ENCODE data around the gene PEX11A.

PEX11A gene

GRCh38 chr15:89654847-89655805, 35.4 kb downstream of the PEX11A start, which contains the start of gene KIF7:
Gene KIF7, minus strand, starts transcription at chr15:89655467. Its CDS starts 2,537 bp downstream, at chr15:89652930.
- DNase-seq (ENCODE audit: low read depth): peak; percentile 65

GRCh38 chr15:89654301-89654761, 36.2 kb downstream of the PEX11A start:
- DNase-seq (ENCODE audit: low read depth): peak; percentile 86

- no peak for DNase-seq (ENCODE audit: low read depth)
Observed at GRCh38 chr15:89653578-89653977, 37.0 kb downstream of the PEX11A start.

- no peak for DNase-seq (ENCODE audit: low read depth)
Observed at GRCh38 chr15:89652666-89653065, 37.9 kb downstream of the PEX11A start.

- DNase-seq (ENCODE audit: low read depth): no peak
Observed at GRCh38 chr15:89652131-89652530, 38.4 kb downstream of the PEX11A start.

GRCh38 chr15:89649716-89650115, 40.8 kb downstream of the PEX11A start:
- no peak for DNase-seq (ENCODE audit: low read depth)

- DNase-seq (ENCODE audit: low read depth): no peak
Observed at GRCh38 chr15:89649013-89649625, 41.4 kb downstream of the PEX11A start.

- DNase-seq (ENCODE audit: low read depth): no peak
Observed at GRCh38 chr15:89648106-89649012, 42.2 kb downstream of the PEX11A start.

GRCh38 chr15:89647191-89647851, 43.2 kb downstream of the PEX11A start:
- DNase-seq (ENCODE audit: low read depth): peak; percentile 67

GRCh38 chr15:89646416-89647141, 44.0 kb downstream of the PEX11A start:
- DNase-seq (ENCODE audit: low read depth): no peak

- no peak for DNase-seq (ENCODE audit: low read depth)
Observed at GRCh38 chr15:89645680-89646079, 44.9 kb downstream of the PEX11A start.

- DNase-seq (ENCODE audit: low read depth): no peak
Observed at GRCh38 chr15:89642106-89642505, 48.4 kb downstream of the PEX11A start.

- DNase-seq (ENCODE audit: low read depth): no peak
Observed at GRCh38 chr15:89641053-89641452, 49.5 kb downstream of the PEX11A start.

- DNase-seq (ENCODE audit: low read depth): no peak
Observed at GRCh38 chr15:89640245-89640644, 50.3 kb downstream of the PEX11A start.

GRCh38 chr15:89633585-89633984, 57.0 kb downstream of the PEX11A start:
- no peak for DNase-seq (ENCODE audit: low read depth)

- DNase-seq (ENCODE audit: low read depth): no peak
Observed at GRCh38 chr15:89632563-89633430, 57.8 kb downstream of the PEX11A start.

- no peak for DNase-seq (ENCODE audit: low read depth)
Observed at GRCh38 chr15:89631902-89632264, 58.7 kb downstream of the PEX11A start.

Measured in EH (cell line).